Raji (cell line): ENCODE results near the gene ALS2CL.

Experiments
- POLR2A ChIP-seq: IDR thresholded peaks from 2 replicates; pipeline ENCODE4 v1.6.1; 2011; ENCODE audit warnings: low read depth, low read length, control low read depth; ENCODE audit not compliant: insufficient read depth

Gene ALS2CL

DNA sequence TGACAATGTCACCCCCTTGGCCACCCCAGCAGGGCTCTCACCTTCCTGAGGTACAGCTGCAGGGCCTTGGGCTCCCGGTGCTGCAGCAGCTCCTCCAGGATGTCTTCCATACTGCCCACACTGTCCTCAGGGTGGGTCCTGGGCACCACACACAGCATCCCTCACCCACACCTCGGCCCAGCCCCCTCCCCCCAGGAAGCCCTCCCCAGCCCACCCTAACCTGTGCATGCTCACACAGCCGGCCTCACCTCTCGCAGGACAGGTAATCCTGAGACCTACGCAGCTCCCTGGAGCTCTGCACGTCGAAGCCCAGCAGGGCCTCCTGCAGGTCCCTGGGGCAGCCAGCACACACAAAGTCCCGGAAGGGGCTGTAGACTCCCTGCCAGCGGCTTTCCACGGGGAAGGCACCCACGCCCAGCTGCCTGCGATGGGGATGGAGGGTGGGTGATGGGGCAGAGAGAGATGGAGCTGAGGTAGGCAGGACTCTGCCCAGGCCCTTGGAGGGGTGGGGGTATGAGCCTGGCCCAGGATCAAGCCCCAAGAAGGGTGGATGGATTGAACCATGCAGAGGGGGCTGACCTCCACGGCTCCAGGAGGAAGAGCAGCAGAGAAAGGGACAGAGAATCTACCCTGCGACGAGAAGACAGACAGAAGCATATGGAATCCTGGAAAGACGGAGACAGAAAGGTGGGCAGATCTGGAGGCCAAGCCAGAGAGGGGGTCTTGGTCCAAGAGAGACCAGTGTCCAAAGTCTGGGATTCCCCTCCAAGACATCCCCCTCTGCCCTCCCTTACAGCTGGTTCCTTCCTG, 16.7 kb downstream of the ALS2CL start:
- TF ChIP-seq POLR2A: no peak

DNA sequence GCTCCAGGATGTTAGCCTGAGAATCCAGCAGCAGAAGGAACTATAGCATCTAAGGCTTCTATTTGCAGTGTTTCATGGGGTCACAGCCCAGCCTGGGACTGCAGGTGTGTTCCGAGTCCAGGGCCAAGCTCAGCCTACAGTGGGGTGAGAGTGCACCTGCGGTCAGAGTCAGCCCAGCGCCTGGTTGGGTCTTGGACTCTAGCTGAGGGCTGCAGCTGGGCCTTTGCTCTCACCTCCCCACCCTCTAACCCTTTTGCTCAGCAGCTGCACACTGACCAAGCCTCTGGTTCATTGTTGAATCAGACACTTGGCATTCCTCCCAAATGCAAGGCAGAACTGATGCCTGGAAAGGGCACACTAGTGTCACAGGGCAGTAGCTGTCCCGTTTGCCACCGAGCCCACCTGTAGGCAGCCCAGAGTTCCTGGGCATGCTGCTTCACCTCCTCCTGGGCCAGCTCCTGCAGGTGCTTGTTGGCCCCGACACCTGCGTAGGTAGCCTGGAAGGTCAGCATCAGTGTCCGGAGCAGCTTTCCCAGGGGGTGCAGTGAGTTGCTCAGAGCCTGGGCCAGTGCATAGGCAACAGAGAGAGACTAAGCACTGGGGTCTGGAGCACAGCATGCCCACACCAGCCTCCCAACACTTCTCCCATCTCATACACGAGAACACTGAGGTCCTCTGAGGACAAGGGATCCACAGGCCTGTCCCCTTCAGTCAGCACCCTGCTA, 17.5 kb downstream of the ALS2CL start:
- no peak for TF ChIP-seq POLR2A

DNA sequence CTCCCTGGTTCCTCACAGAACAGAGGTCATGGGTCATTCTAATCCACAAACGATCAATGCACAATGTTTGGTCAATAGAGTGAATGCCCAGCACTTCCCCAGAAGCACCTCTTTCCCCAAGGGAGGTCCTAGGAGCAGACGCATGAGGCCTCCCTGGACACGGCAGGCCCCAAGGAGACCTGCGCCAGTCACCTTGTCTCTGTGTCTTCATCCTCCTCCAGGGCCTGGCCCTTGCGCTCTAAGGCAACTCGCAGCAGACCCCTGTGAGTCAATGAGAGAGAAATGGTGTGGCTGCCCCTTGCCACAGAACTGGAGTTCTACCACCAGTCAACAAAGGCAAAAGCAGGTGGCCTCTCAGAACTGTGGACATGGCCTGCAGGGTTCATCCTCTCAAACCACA, 18.1 kb downstream of the ALS2CL start:
- no peak for TF ChIP-seq POLR2A

DNA sequence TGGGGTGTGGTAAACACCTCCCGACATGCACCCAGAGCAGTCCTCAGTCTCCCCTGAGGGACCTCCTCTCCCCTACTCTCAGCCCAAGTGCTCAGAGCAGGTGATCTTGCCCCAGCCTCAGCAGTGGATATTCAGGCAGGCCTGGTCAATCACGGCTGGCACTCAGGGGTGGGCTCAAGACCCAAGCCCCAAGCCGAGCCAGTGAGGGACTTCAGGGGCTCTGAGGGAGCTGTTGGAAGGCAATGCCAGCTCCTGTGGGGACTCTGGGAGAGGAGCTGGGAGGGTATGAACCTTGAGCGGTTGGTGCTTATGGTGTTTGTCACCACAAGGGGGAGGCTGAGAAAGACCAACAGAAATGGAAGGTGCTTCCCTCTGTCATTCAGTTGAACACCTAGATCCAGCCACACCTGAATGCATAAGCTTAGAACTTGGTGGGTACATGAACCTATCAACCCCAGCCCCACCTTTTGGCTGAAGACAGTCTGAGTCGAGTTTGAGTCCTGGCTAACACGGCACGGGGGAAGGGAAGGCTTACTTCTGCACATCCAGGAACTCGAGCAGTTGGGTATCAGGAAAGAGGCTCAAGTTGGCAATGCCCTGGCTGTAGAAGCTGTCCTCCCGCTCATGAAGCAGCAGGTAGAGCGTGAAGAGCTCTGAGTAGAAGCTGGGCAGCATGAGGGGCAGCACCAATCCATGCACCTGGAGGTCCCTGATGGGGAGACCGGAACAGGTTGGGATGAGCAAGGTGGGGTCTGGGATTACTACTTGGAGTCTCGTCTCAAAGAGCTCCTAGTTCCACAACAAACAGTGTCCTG, 19.2 kb downstream of the ALS2CL start:
- TF ChIP-seq POLR2A: no peak

DNA sequence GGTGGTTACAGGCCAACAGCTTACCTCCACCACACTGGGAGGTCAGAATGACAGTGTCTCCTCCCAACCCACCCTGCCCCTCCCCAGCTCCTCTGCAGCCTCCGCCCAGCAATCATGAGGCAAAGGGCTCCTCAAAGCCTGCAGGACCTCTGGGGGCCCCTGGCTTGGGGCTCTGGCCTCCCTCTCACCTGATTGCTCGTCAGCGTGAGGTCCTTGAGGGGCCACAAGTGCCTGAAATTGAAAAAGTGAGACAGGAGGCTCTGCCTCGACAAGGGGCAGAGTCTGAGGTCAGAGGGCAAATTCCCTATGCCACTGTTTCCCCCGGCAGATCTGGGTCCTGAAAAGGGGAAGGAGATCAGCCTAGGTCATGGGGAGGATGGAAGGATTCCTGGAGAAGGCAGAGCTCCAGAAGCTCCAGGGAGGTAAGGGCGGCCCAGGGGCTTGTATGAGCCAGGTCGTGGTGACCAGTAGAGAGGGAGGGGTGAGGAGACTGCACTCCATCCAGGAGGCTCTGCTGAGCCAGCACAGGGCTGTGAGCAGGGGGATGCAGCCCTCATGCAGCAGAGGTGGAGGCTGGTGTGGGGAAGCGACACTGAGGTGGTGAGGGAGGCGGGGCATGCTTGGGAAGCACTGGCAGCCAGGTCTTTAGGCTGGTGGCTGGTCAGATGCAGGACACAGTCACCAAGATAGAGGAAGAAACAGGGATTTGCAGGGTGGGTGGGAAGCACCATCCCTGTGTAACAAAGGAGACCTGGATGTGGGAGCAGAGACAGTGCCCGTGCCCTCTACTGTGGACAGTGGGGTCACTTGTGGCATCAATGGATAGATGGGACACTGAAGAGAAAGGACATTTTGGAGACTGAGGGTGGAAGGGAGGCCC, 20.1 kb downstream of the ALS2CL start:
- no peak for TF ChIP-seq POLR2A

DNA sequence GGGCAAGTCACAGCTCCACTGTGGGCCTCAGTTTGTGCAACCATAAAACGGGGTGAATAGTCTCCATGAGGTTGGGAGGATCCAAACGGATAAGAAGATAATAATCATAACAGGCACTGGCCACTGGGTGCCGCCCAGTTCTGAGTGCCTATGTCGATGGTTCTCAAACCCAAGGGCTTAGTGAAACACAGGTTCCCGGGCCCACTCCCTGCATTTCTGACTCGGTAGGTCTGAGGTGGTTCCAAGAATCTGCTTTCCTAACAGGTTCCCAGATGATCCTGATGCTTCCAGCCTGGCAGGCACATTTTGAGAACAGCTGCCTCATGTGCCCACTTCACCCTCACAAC, 21.2 kb downstream of the ALS2CL start:
- no peak for TF ChIP-seq POLR2A

DNA sequence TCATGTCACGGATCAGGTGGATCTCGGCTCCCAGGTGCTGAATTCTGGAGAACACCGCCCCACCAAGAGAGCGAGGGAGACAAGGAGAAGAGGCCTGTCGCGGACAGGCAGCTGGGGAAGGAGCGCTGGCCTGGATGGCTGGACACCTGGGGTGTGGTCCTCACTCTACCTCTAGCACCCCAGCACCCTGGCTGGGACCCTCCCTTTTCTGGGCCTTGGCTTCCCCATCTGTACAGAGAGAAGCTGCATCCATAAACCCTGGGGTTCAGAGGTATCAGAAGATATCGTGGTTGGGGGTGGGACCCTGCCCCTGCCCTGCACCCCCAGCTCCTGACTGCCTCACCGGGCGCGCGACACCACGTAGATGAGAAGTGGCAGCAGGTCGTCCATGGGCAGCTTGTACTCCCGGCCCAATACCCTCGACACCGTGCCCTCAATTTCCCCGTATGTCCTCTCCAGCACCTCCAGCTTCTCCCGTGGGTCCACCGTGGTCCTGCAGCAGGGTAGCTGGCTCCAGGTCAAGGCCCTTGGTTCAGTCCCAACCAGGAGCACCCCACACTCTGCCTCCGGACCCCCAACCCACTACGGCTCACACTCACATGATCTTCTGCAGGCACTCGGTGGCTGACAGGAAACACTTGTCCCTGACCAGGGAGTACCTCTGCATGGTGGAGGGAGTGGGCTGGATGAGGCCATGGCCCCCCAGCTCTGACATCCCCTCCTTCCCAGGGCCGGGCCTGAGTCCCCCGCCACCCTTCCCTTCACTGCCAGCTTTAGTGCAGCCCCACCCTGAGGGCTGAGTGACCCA, 21.7 kb downstream of the ALS2CL start:
- TF ChIP-seq POLR2A: no peak

DNA sequence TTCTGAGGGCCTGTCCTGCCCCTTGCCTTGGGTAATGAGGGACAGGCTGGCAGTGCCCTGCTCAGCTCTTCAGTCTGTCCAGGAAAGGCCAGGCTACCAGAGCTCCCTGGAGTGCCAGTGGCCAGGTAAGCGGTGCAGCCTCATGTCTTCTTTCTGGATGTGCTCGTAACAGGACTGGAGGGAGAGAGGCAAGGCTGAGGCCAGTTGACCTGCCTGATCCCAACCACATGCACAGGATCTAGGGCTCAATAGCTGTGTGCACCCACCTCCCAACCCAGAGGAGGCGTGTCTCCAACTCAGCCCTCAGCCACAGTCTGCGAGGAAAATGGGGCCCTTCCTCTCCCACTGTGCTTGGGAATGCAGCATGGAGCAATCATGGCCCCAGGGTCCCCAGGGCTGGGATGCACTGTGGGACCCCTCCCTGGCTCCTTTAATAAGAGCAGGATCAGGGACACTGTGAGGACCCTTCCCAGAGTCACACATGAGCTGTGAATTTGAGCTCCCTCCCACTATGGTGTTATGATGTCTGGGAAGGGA, 22.5 kb downstream of the ALS2CL start:
- TF ChIP-seq POLR2A: no peak

DNA sequence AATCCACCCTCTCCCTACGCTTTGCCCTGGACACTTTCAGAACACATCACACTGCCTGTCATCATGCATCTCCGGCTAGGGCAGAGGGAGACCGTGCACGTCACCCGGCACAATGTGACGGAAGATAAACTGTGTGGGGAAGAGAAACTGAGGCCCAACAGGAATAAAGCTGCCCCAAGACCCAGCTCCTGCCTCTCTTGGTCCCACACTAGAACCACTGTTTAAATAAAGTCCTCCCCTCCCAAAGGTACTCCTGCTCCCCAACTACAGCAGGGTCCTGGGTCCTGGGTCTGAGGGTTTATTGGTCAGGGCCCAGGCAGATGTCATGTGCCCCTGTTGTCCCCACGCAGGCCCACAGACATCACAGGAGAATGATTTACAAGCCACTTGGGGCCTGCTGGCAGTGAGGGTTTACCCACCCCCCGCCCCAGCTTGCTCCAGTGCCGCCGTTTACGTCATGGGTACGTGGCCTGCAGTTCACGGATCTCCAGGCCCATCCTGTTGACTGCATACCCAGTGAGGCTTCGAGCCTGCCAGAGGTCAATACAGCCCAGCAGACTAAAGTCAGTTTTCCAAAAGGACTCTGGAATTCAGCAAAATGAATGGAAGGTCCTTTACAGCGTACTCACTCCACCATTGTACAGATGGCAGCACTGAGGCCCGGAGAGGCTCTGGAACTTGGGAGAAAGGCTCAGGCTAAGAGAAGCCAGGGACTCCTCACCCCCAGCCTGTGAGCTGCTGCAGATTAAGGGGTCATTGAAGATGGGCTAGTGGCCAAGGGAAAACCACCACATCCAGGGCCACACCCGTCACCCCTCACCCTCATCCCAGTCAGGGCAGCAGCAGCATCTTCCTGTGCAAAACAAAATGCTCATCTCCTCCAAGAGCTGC, 23.2 kb downstream of the ALS2CL start:
- no peak for TF ChIP-seq POLR2A

DNA sequence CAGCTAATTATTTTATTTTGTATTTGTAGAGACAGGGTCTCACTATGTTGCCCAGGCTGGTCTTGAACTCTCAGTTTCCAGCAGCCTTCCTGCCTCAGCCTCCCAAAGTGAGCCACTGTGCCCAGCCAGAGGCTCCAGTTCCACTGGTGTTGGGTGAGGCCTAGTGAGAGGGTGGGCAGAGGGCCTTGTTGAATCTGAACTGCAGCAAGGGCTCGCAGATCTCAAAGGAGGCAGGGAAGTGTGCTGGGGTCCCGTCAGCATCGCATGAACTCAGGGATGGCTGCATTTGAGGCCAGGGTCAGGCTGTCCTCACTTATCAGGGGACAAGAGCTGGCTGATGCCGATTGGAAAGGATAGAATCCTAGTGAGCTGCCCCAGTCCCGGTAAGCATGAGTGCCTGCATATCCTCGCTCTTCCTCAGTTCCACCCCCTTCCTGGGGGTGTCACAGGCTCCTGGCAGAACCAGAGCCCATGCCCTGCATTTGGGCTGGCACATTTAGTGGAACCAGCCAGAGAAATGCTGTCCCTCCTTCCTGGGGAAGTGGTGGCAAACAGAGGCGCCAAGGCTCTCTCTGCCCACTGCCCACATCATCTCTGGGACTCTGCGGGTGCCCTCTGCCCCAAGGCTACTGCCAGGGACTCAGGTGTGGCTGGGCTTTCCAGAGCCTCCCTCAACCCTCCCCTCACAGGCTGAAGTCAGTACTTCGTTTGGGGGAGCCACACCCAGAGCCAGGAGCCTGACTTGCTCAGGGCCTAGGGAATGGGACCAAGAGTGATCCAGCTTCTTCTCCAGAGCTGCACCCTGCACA, 24.1 kb downstream of the ALS2CL start:
- TF ChIP-seq POLR2A: no peak

DNA sequence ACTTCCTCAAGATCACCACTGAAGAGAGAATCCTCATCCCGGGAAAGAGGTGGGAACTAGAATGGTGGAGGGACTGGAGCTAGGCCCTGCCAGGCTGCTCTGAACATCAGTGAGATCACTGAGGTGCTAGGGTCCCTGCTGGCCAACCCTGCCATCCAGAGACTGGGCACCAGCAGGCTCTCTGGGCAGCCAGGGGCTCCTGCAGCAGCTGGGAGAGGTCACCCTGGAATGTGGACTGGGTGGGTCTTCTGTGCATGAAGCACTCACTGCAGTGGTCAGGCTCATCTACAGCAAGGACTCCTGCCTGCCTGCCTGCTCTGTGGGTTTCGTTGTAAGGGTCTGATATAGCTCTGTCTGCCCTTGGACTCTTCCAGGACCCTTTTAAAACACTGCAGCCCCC, 24.9 kb downstream of the ALS2CL start:
- no peak for TF ChIP-seq POLR2A

DNA sequence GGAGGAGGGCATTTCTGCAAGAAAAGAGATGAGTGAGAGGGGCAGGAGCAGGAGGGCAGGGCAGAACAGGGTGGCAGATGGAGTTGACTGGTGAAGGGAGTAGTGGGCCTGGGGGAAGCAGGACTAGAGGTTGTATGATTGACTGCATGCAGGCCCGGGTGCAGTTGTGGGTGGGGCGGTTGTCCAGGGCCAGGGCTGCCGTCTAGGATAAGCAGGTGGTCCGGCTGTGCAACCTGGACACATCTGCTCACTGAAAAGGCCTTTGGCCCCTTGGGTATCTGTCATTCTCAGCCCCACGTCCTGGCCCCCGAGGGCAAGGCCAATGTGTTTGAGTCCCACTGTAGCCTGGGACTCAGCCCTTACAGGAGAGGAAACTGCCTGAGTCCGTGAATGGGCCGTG, 25.4 kb downstream of the ALS2CL start:
- TF ChIP-seq POLR2A: no peak
